ENCODE data around the gene THAP8. TPM values are rescaled to one million over a fixed set of nuclear protein-coding genes. Genes with fewer than 3 reads are reported as not detected.

THAP8 gene
- total RNA-seq, 1 experiment from 2014 or later: 5.4 TPM

DNA sequence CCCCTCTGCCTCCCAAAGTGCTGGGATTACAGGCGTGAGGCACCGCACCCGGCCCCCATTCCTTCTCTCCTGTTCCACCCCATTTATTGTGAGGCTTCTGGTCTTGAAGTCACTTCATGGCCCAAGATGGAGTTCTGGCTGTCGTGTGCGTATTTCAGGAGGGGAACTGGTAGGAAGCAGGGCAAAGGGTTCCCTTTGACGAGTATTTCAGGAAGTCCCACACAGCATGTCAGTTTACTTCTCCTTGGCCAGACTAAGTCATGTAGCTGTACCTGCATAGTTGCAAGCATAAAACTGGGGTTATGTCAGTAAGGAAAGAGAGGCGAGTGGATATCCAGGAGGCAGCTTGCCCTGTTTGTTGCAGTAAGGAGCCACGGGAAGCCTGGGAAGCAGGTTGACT lies 10.7 kb upstream of the THAP8 start:
- Histone ChIP-seq H2AK5ac (ENCODE audit: insufficient read length, low read length) (no peak overlapping the region), H4K20me1 (ENCODE audit: control insufficient read depth, insufficient read depth, insufficient read length) (no peaks in the 10 kb centered on the region), H3T11ph (ENCODE audit: low read length) (no peak overlapping the region), H3K4me2 (ENCODE audit: insufficient read depth, insufficient read length, low read length) (no peak overlapping the region), H4K8ac (replicated peaks; ENCODE audit: insufficient read length, low read depth, low read length) (no peak overlapping the region), H3K27me3 (ENCODE audit: insufficient read depth, low read length) (no peaks in the 10 kb centered on the region), H3K9me3 (ENCODE audit: control insufficient read depth, low read depth, low read length) (no peaks in the 10 kb centered on the region), H2BK12ac (ENCODE audit: insufficient read length, low read depth, low read length) (no peak overlapping the region), H3K9ac (ENCODE audit: extremely low read depth, insufficient read length, low read length) (no peak overlapping the region), H3K79me2 (ENCODE audit: insufficient read depth, low read length) (no peaks in the 10 kb centered on the region), H3K18ac (ENCODE audit: insufficient read length, low read depth, low read length) (no peak overlapping the region), H3K27ac (ENCODE audit: insufficient read length, low read depth, low read length) (no peak overlapping the region), H3K56ac (ENCODE audit: insufficient read length, low read depth, low read length) (no peak overlapping the region), H3K23ac (ENCODE audit: insufficient read length, low read depth, low read length) (no peak overlapping the region), H3K14ac (ENCODE audit: insufficient read depth, low read length) (no peak overlapping the region), H3K4me1 (ENCODE audit: insufficient read depth, low read length) (no peaks in the 10 kb centered on the region), H2BK20ac (ENCODE audit: low read depth, low read length, poor library complexity, severe bottlenecking) (no peak overlapping the region), H3K79me1 (ENCODE audit: insufficient read depth, low read depth, low read length, poor library complexity, severe bottlenecking) (no peaks in the 10 kb centered on the region), H3K23me2 (ENCODE audit: insufficient read length, low read depth, low read length, poor library complexity, severe bottlenecking) (no peaks in the 10 kb centered on the region), H2BK120ac (ENCODE audit: low read depth, low read length, poor library complexity, severe bottlenecking) (no peak overlapping the region), H4K5ac (ENCODE audit: insufficient read length, low read depth, low read length) (no peak overlapping the region), H4K91ac (ENCODE audit: insufficient read length, low read depth, low read length) (no peak overlapping the region), H3K4ac (ENCODE audit: low read depth, low read length) (no peak overlapping the region), H2BK5ac (ENCODE audit: insufficient read length, low read length) (no peak overlapping the region), H2AFZ (ENCODE audit: low read length) (no peak overlapping the region), H2BK15ac (ENCODE audit: low read depth, low read length) (no peak overlapping the region)
- no peak overlapping the region for H3K4me3 Mint-ChIP-seq
- no peak for DNase-seq
- no peaks in the 10 kb centered on the region for H3K27me3 Mint-ChIP-seq (ENCODE audit: low read depth)
- WGBS (ENCODE audit: extremely low coverage, insufficient read length, low lambda C conversion rate): no CpG with 5 or more reads among the region's 8 CpGs
- peaks cover 58 to 87% (median 65%) of the 10 kb centered on the region in 3 experiments for H3K36me3 Mint-ChIP-seq (ENCODE audit: insufficient read depth in 1 of 3, low read depth in 3 of 3)
- no peaks in the 10 kb centered on the region for H3K4me1 Mint-ChIP-seq
- H3K9me3 Mint-ChIP-seq: peaks cover 0 to 3% of the 10 kb centered on the region in 2 experiments; a peak in 2 of 5 replicates
- no peak overlapping the region for H3K27ac Mint-ChIP-seq
- TF ChIP-seq CTCF (conservative IDR thresholded peaks at IDR 0.05): no peak
